ENCODE data around the gene TP53BP1. TPM values are rescaled to one million over a fixed set of nuclear protein-coding genes. Genes with fewer than 3 reads are reported as not detected.
A peak's percentile ranks its signal among the peaks of the same experiment; 100 is the strongest.

Gene TP53BP1
- total and polyA plus RNA-seq, 2 of the 13 experiments (the other 11 are each of a cell fraction or from before 2014, with no cell fraction given), result 17.1 to 17.4 TPM

GRCh38 chr15:43492673-43493601 lies at the start of gene TP53BP1 (continued):
- TF ChIP-seq KIAA2018 (CRISPR knock-in tag; IDR thresholded peaks at IDR 0.05; ENCODE audit: borderline replicate concordance) (no peak), ZNF263 (CRISPR knock-in tag; IDR thresholded peaks at IDR 0.05) (no peak), SIN3B (IDR thresholded peaks at IDR 0.05; ENCODE audit: low read length) (no peak), TP53 (CRISPR knock-in tag; conservative IDR thresholded peaks at IDR 0.05) (no peak), CC2D1A (CRISPR knock-in tag; IDR thresholded peaks at IDR 0.05) (no peak), GMEB1 (CRISPR knock-in tag; IDR thresholded peaks at IDR 0.05; ENCODE audit: borderline replicate concordance) (peak; percentile 90), ZNF335 (CRISPR knock-in tag; IDR thresholded peaks at IDR 0.05) (no peak), ZMYM4 (CRISPR knock-in tag; IDR thresholded peaks at IDR 0.05) (peak; percentile 22; the same call in 1 of the 2 replicates), NFE2 (CRISPR knock-in tag; IDR thresholded peaks at IDR 0.05) (no peak), HNF4A (CRISPR knock-in tag; IDR thresholded peaks at IDR 0.05) (no peak), NR3C1 (CRISPR knock-in tag; IDR thresholded peaks at IDR 0.05) (no peak), PAWR (CRISPR knock-in tag; IDR thresholded peaks at IDR 0.05; ENCODE audit: borderline replicate concordance) (no peak), ZNF879 (CRISPR knock-in tag; IDR thresholded peaks at IDR 0.05) (no peak), SNRNP70 (IDR thresholded peaks at IDR 0.05; ENCODE audit: low read depth, low read length) (no peak), SPEN (CRISPR knock-in tag; IDR thresholded peaks at IDR 0.05; ENCODE audit: low read depth) (0 out of 2 replicates have a peak, but pooled peaks have one; percentile 18), CREB1 (IDR thresholded peaks at IDR 0.05) (peak; percentile 96), CREB1 (CRISPR knock-in tag; IDR thresholded peaks at IDR 0.05) (peak; percentile 98), ZNF121 (CRISPR knock-in tag; IDR thresholded peaks at IDR 0.05) (no peak)

Measured in HepG2 (cell line).